Measurements from ENCODE around the gene CRABP2. TPM values are rescaled to one million over a fixed set of nuclear protein-coding genes. Genes with fewer than 3 reads are reported as not detected.

Gene CRABP2
- total RNA-seq, 1 donor from 2014 or later = 278 TPM

GRCh38 chr1:156671804-156672203 is 33.6 kb downstream of the CRABP2 start:
- peaks cover 59% of the 10 kb centered on the region for H3K4me1 Mint-ChIP-seq (ENCODE audit: low read depth, unreplicated experiment)
- H3K9ac ChIP-seq (ENCODE audit: low read length) = no peak overlapping the region
- no peak overlapping the region for H3K27ac ChIP-seq (ENCODE audit: low read depth, low read length)
- no peaks in the 10 kb centered on the region for H3K9me3 ChIP-seq (ENCODE audit: insufficient read depth, low read depth, low read length)
- H3K36me3 ChIP-seq (ENCODE audit: insufficient read depth, low read length) = peaks cover 17% of the 10 kb centered on the region
- H3K4me2 ChIP-seq (ENCODE audit: low read length) = no peak overlapping the region
- H3K4me3 ChIP-seq (ENCODE audit: insufficient read depth, low read depth, low read length) = no peak overlapping the region
- H3K36me3 Mint-ChIP-seq (ENCODE audit: low read depth, unreplicated experiment) = peaks cover 23% of the 10 kb centered on the region
- no peak overlapping the region for H3K4me3 Mint-ChIP-seq (ENCODE audit: unreplicated experiment)
- DNase-seq (ENCODE audit: low read depth) = no peak
- peaks cover 34% of the 10 kb centered on the region for H3K79me2 ChIP-seq (ENCODE audit: insufficient read depth, low read length)
- H4K20me1 ChIP-seq (ENCODE audit: insufficient read depth, low read length) = peaks cover 33% of the 10 kb centered on the region
- H3K27me3 ChIP-seq (ENCODE audit: insufficient read depth, low read length) = no peaks in the 10 kb centered on the region
- H3K27ac Mint-ChIP-seq (ENCODE audit: unreplicated experiment) = peak overlapping the region; percentile 34
- H2AFZ ChIP-seq (ENCODE audit: low read depth, low read length) = no peak overlapping the region
- no peak for FAIRE-seq
- H3K4me1 ChIP-seq (ENCODE audit: insufficient read depth, low read length) = peaks cover 40% of the 10 kb centered on the region
- H3K9me3 Mint-ChIP-seq (ENCODE audit: unreplicated experiment) = no peaks in the 10 kb centered on the region
- TF ChIP-seq, protein P1, sequence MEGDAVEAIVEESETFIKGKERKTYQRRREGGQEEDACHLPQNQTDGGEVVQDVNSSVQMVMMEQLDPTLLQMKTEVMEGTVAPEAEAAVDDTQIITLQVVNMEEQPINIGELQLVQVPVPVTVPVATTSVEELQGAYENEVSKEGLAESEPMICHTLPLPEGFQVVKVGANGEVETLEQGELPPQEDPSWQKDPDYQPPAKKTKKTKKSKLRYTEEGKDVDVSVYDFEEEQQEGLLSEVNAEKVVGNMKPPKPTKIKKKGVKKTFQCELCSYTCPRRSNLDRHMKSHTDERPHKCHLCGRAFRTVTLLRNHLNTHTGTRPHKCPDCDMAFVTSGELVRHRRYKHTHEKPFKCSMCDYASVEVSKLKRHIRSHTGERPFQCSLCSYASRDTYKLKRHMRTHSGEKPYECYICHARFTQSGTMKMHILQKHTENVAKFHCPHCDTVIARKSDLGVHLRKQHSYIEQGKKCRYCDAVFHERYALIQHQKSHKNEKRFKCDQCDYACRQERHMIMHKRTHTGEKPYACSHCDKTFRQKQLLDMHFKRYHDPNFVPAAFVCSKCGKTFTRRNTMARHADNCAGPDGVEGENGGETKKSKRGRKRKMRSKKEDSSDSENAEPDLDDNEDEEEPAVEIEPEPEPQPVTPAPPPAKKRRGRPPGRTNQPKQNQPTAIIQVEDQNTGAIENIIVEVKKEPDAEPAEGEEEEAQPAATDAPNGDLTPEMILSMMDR (IDR thresholded peaks at IDR 0.05; ENCODE audit: insufficient read depth, low read depth, low read length) = no peak
- TF ChIP-seq EZH2 (IDR thresholded peaks at IDR 0.05; ENCODE audit: insufficient read depth, low read length) = no peak
- H3K27me3 Mint-ChIP-seq (ENCODE audit: low read depth, unreplicated experiment) = no peaks in the 10 kb centered on the region

DNA sequence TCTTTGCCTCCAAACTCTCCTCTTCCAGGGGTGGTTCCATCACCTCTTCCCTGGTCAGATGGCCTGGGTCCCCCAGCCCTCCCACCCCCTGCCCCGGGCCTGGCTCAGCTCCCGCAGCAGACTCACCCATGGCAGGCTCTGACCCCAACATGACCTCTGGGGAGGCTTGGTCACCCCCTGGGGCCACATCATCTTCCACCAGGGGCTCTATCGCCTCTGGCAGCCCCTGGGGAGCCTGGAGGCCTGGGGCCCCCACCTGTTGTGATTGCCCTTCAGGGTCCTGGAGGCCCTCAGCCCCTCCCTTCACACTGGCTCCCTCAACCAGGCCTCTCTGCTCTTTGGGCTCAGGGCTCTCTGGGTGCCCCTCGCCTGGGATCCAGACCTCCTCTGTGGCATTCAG is 34.6 kb downstream of the CRABP2 start:
- Histone ChIP-seq H2AFZ (ENCODE audit: low read depth, low read length) (no peak overlapping the region), H4K20me1 (ENCODE audit: insufficient read depth, low read length) (peaks cover 29% of the 10 kb centered on the region), H3K4me2 (ENCODE audit: low read length) (no peak overlapping the region), H3K4me3 (ENCODE audit: insufficient read depth, low read depth, low read length) (no peak overlapping the region), H3K4me1 (ENCODE audit: insufficient read depth, low read length) (peaks cover 34% of the 10 kb centered on the region), H3K9ac (ENCODE audit: low read length) (no peak overlapping the region), H3K36me3 (ENCODE audit: insufficient read depth, low read length) (peaks cover 17% of the 10 kb centered on the region), H3K79me2 (ENCODE audit: insufficient read depth, low read length) (peaks cover 24% of the 10 kb centered on the region), H3K27me3 (ENCODE audit: insufficient read depth, low read length) (no peaks in the 10 kb centered on the region), H3K27ac (ENCODE audit: low read depth, low read length) (no peak overlapping the region), H3K9me3 (ENCODE audit: insufficient read depth, low read depth, low read length) (no peaks in the 10 kb centered on the region)
- Mint-ChIP-seq H3K9me3 (ENCODE audit: unreplicated experiment) (no peaks in the 10 kb centered on the region), H3K4me1 (ENCODE audit: low read depth, unreplicated experiment) (peaks cover 66% of the 10 kb centered on the region), H3K27me3 (ENCODE audit: low read depth, unreplicated experiment) (no peaks in the 10 kb centered on the region), H3K4me3 (ENCODE audit: unreplicated experiment) (peak overlapping the region; percentile 60), H3K27ac (ENCODE audit: unreplicated experiment) (peak overlapping the region; percentile 71), H3K36me3 (ENCODE audit: low read depth, unreplicated experiment) (peaks cover 24% of the 10 kb centered on the region)
- TF ChIP-seq, protein P1 (IDR thresholded peaks at IDR 0.05; ENCODE audit: insufficient read depth, low read depth, low read length) = no peak
- TF ChIP-seq EZH2 (IDR thresholded peaks at IDR 0.05; ENCODE audit: insufficient read depth, low read length) = no peak
- no peak for DNase-seq (ENCODE audit: low read depth)
- no peak for FAIRE-seq

DNA sequence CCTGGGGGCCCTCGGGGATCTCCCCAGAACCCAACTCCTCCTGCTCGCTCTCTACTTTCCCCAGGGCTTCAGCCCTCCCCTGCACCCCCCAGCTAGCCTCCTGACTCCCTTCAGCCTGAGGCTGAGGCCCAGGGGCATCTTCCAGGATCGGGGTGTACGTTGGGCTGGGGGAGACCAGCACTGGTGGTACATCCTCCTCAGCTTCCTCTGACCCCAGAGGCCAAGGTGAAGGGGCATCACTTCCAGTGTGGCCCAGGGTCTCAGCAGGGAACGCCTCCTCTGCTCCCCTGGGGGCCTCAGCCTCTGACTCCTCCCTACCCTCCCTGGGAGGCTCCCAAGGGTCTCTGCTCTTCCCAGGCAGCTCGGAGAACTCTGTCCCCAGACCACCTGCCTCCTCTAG is 35.0 kb downstream of the CRABP2 start:
- no peak overlapping the region for H3K9ac ChIP-seq (ENCODE audit: low read length)
- H4K20me1 ChIP-seq (ENCODE audit: insufficient read depth, low read length) = peaks cover 28% of the 10 kb centered on the region
- H3K4me1 ChIP-seq (ENCODE audit: insufficient read depth, low read length) = peaks cover 34% of the 10 kb centered on the region
- Mint-ChIP-seq H3K4me3 (ENCODE audit: unreplicated experiment) (no peak overlapping the region), H3K4me1 (ENCODE audit: low read depth, unreplicated experiment) (peaks cover 68% of the 10 kb centered on the region), H3K27me3 (ENCODE audit: low read depth, unreplicated experiment) (no peaks in the 10 kb centered on the region), H3K36me3 (ENCODE audit: low read depth, unreplicated experiment) (peaks cover 24% of the 10 kb centered on the region), H3K27ac (ENCODE audit: unreplicated experiment) (no peak overlapping the region), H3K9me3 (ENCODE audit: unreplicated experiment) (no peaks in the 10 kb centered on the region)
- no peak overlapping the region for H3K27ac ChIP-seq (ENCODE audit: low read depth, low read length)
- H3K36me3 ChIP-seq (ENCODE audit: insufficient read depth, low read length) = peaks cover 17% of the 10 kb centered on the region
- TF ChIP-seq, protein P1 (IDR thresholded peaks at IDR 0.05; ENCODE audit: insufficient read depth, low read depth, low read length) = no peak
- TF ChIP-seq EZH2 (IDR thresholded peaks at IDR 0.05; ENCODE audit: insufficient read depth, low read length) = no peak
- DNase-seq (ENCODE audit: low read depth) (no peak), FAIRE-seq (no peak)
- no peaks in the 10 kb centered on the region for H3K27me3 ChIP-seq (ENCODE audit: insufficient read depth, low read length)
- no peak overlapping the region for H3K4me2 ChIP-seq (ENCODE audit: low read length)
- H3K4me3 ChIP-seq (ENCODE audit: insufficient read depth, low read depth, low read length) = no peak overlapping the region
- H2AFZ ChIP-seq (ENCODE audit: low read depth, low read length) = no peak overlapping the region
- peaks cover 19% of the 10 kb centered on the region for H3K79me2 ChIP-seq (ENCODE audit: insufficient read depth, low read length)
- no peaks in the 10 kb centered on the region for H3K9me3 ChIP-seq (ENCODE audit: insufficient read depth, low read depth, low read length)

Measured in astrocyte (in vitro differentiated cells and primary cell).